IMR-90 (cell line): ENCODE measurements around the gene MVP. TPM values are rescaled to one million over a fixed set of nuclear protein-coding genes. Genes with fewer than 3 reads are reported as not detected.

Source experiments
- ATAC-seq: fragments of 200-7000 bp; cut with Tn5 transposase; 2 replicates; pipeline ENCODE4 v1.9.1; 2020; ENCODE audit warnings: low read depth, mild to moderate bottlenecking, moderate library complexity
- BruUV-seq: library from RNA; stranded (reverse); fragments of 400-500 nt; replicated peaks from 2 replicates; lab custom pipeline; 2021; lab: Mats Ljungman, UMichigan
- CTCF ChIA-PET: fragments of 300-600 bp; formaldehyde crosslinking; extraction: SDS; loops from one replicate; lab custom pipeline; 2021; ENCODE audit warnings: antibody characterized with exemption; lab: Yijun Ruan, JAX
- POLR2A ChIA-PET: fragments of 300-600 bp; sonication (Branson Sonifier 250); formaldehyde crosslinking; loops from one replicate; lab custom pipeline; 2022; ENCODE audit warnings: antibody characterized with exemption; ENCODE audit not compliant: unreplicated experiment; lab: Charles Lee
- DNase-seq: peaks from one replicate; pipeline ENCODE4 v3.0.0; 2013
- H2AFZ ChIP-seq: replicated peaks from 2 replicates; pipeline ENCODE3; 2013; ENCODE audit warnings: low read length, mild to moderate bottlenecking; ENCODE audit not compliant: poor library complexity
- H2AK5ac ChIP-seq: 2 replicates; pipeline ENCODE4 v1.6.1; 2013; ENCODE audit warnings: low read depth, low read length, inconsistent platforms
- H2AK9ac ChIP-seq: replicated peaks from 2 replicates; pipeline ENCODE3; 2013; ENCODE audit warnings: mild to moderate bottlenecking, low read depth, low read length, moderate library complexity; ENCODE audit not compliant: poor library complexity
- H2BK120ac ChIP-seq: 2 replicates; pipeline ENCODE4 v1.6.1; 2013; ENCODE audit warnings: low read depth, low read length, inconsistent platforms
- H2BK15ac ChIP-seq: 3 replicates; pipeline ENCODE4 v1.6.1; 2013; ENCODE audit warnings: low read depth, low read length, inconsistent platforms
- H2BK20ac ChIP-seq: 2 replicates; pipeline ENCODE4 v1.6.1; 2013; ENCODE audit warnings: low read depth, mild to moderate bottlenecking, inconsistent platforms, low read length, moderate library complexity
- H2BK5ac ChIP-seq: 2 replicates; pipeline ENCODE4 v1.6.1; 2013; ENCODE audit warnings: mild to moderate bottlenecking, low read depth, low read length, inconsistent platforms; ENCODE audit not compliant: poor library complexity, severe bottlenecking
- H3K14ac ChIP-seq: replicated peaks from 2 replicates; pipeline ENCODE4 v1.6.1; 2013; ENCODE audit warnings: low read depth, low read length, inconsistent platforms
- H3K18ac ChIP-seq: 2 replicates; pipeline ENCODE4 v1.6.1; 2013; ENCODE audit warnings: low read depth, low read length, control low read depth
- H3K23ac ChIP-seq: 2 replicates; pipeline ENCODE4 v1.6.1; 2013; ENCODE audit warnings: low read depth, low read length, inconsistent platforms
- H3K27ac ChIP-seq: 2 replicates; pipeline ENCODE4 v1.5.1; 2013; ENCODE audit warnings: mild to moderate bottlenecking, control low read depth, low read length; ENCODE audit not compliant: insufficient read depth
- H3K27me3 ChIP-seq: 2 replicates; pipeline ENCODE4 v1.6.1; 2013; ENCODE audit warnings: low read length; ENCODE audit not compliant: control insufficient read depth, insufficient read depth
- H3K36me3 ChIP-seq: 2 replicates; pipeline ENCODE4 v1.6.1; 2013; ENCODE audit warnings: low read length, mixed read lengths; ENCODE audit not compliant: control insufficient read depth, insufficient read depth
- H3K4ac ChIP-seq: 2 replicates; pipeline ENCODE4 v1.6.1; 2013; ENCODE audit warnings: low read depth, low read length, inconsistent platforms
- H3K4me1 ChIP-seq: 2 replicates; pipeline ENCODE4 v1.6.1; 2013; ENCODE audit warnings: low read length, mixed read lengths; ENCODE audit not compliant: control insufficient read depth, insufficient read depth
- H3K4me2 ChIP-seq: 2 replicates; pipeline ENCODE4 v1.6.1; 2013; ENCODE audit warnings: low read depth, mild to moderate bottlenecking, control low read depth, low read length, moderate library complexity
- H3K4me3 ChIP-seq: 2 replicates; pipeline ENCODE4 v1.5.1; 2013; ENCODE audit warnings: low read depth, mild to moderate bottlenecking, control low read depth, low read length, moderate library complexity; ENCODE audit not compliant: insufficient read depth
- H3K56ac ChIP-seq: 2 replicates; pipeline ENCODE4 v1.6.1; 2013; ENCODE audit warnings: low read length, inconsistent platforms; ENCODE audit not compliant: insufficient read depth; ENCODE audit errors: extremely low read depth
- H3K79me1 ChIP-seq, 2 experiments: 2 replicates each; pipeline ENCODE4 v1.6.1; 2013; ENCODE audit warnings: low read length in 2 of 2, inconsistent platforms in 1 of 2, low read depth in 1 of 2
- H3K9ac ChIP-seq: 2 replicates; pipeline ENCODE4 v1.6.1; 2013; ENCODE audit warnings: low read depth, low read length, control low read depth
- H3K9me1 ChIP-seq: 2 replicates; pipeline ENCODE4 v1.6.1; 2013; ENCODE audit warnings: low read length, inconsistent platforms; ENCODE audit not compliant: insufficient read depth
- H3K9me3 ChIP-seq: 2 replicates; pipeline ENCODE4 v1.6.1; 2013; ENCODE audit warnings: low read length; ENCODE audit not compliant: control insufficient read depth, insufficient read depth
- H4K20me1 ChIP-seq: 2 replicates; pipeline ENCODE4 v1.6.1; 2013; ENCODE audit warnings: low read length, inconsistent platforms; ENCODE audit not compliant: insufficient read depth
- H4K5ac ChIP-seq: 2 replicates; pipeline ENCODE4 v1.6.1; 2013; ENCODE audit warnings: mild to moderate bottlenecking, low read depth, low read length, control low read depth
- H4K8ac ChIP-seq, 2 experiments: 2 replicates each; pipeline ENCODE4 v1.6.1; 2013; ENCODE audit warnings: low read depth in 2 of 2, low read length in 2 of 2, control low read depth in 1 of 2, inconsistent platforms in 1 of 2
- H4K91ac ChIP-seq: 2 replicates; pipeline ENCODE4 v1.6.1; 2013; ENCODE audit warnings: low read depth, low read length, inconsistent platforms; ENCODE audit not compliant: insufficient read depth
- CEBPB ChIP-seq: IDR thresholded peaks from 2 replicates; pipeline ENCODE4 v1.6.1; 2012; ENCODE audit warnings: low read depth, low read length, improper control_type of control experiment
- MAZ ChIP-seq: IDR thresholded peaks from 2 replicates; pipeline ENCODE4 v1.6.1; 2012; ENCODE audit warnings: low read depth, mild to moderate bottlenecking, low read length, improper control_type of control experiment, moderate library complexity, borderline replicate concordance
- WGBS, 2 experiments: methylation state at CpG; one replicate each; pipeline versions ENCODE4 v1.1.5 to v1.1.7; 2013; ENCODE audit warnings: missing lambda C conversion rate in 2 of 2; ENCODE audit not compliant: insufficient read length in 1 of 2; ENCODE audit errors: extremely low coverage in 2 of 2; 5-methylcytosine and 5-hydroxymethylcytosine counted together
- dilution Hi-C: fragments of 300-500 bp; cut with HindIII; formaldehyde crosslinking; loops from one replicate; pipeline ENCODE4 v1.14.3; 2018; ENCODE audit warnings: low sequenced_read_pairs; ENCODE audit not compliant: unreplicated experiment
- in situ Hi-C: fragments of 300-500 bp; cut with MboI; formaldehyde crosslinking; loops from 3 replicates; pipeline ENCODE4 v1.14.3; 2019; ENCODE audit warnings: low sequenced_read_pairs, inconsistent platforms, mixed read lengths
- intact Hi-C: fragments of 100-400 bp; cut with micrococcal nuclease; formaldehyde crosslinking; loops from 2 replicates; pipeline ENCODE4 v1.10.0; 2022
- polyA plus RNA-seq, 3 experiments: library from polyadenylated mRNA; depleted of rRNA; stranded (reverse); fragments of >200 nt; gene quantifications; 2 replicates each; pipeline ENCODE4 v1.2.3, GENCODE V29; 2012; ENCODE audit warnings: low replicate concordance in 1 of 3
- total RNA-seq: library from RNA; depleted of rRNA; stranded (reverse); fragments of >200 nt; gene quantifications from 2 replicates; pipeline ENCODE4 v1.2.3, GENCODE V29; 2012
- TF ChIP-seq, protein P1 (sequence below): conservative IDR thresholded peaks from 2 replicates; pipeline ENCODE4 v1.5.1; 2012; ENCODE audit warnings: mild to moderate bottlenecking, low read depth, low read length, improper control_type of control experiment

MVP gene
- total and polyA plus RNA-seq, 2 of the 4 experiments (the other 2 are of a cell fraction) = 204 to 319 TPM

DNA sequence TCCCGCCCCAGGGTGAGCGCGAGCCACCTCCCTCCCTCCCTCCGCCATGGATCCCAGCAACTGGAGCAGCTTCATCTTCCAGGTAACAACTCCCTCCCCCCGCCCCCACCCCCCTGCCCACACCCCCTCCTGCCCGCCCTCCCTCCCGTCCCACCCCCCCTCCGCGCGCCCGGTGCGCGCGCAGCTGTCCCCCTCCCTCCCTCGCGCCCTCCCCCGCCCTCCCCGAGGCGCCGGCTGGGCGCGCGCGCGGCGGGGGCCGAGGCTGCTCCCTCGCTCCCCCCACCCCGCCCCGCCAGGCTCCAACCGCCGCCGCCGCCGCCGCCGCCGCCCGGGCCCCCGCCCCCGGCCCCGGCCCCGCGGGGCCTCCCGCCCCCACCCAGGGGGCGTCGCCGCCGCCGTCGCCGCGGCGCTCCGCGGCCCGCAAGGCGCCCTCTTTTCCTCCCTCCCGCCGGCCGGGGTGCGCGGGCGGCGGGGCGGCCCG, 14.1 kb upstream of the MVP start, which contains the start of gene MAZ:
Gene MAZ, plus strand, starts transcription at position 431 of the 481 bp plus-strand sequence. CDS start 173 bp downstream, outside the sequence.
- Histone ChIP-seq H2BK120ac (peak within 1 kb of the TSS; percentile 75), H3K79me1 (peaks cover 4 to 35% of the 10 kb centered on the region in 2 experiments; a peak in 3 of 4 replicates), H4K20me1 (peaks cover 24% of the 10 kb centered on the region), H4K8ac (peak within 1 kb of the TSS; percentile 82 to 97; a peak in 2 of 4 replicates), H3K9ac (peak within 1 kb of the TSS; percentile 86), H3K4me2 (peak within 1 kb of the TSS; percentile 71), H2BK5ac (peak within 1 kb of the TSS; percentile 96), H3K36me3 (peaks cover 21% of the 10 kb centered on the region), H3K27ac (peak within 1 kb of the TSS; percentile 96), H3K9me3 (no peaks in the 10 kb centered on the region), H2BK15ac (no peak within 1 kb of the TSS; the same call in 2 of the 3 replicates), H3K4me1 (peaks cover 20% of the 10 kb centered on the region), H3K4ac (peak within 1 kb of the TSS; percentile 91), H3K4me3 (peak within 1 kb of the TSS; percentile 79), H4K5ac (peak within 1 kb of the TSS; percentile 74), H3K9me1 (0 out of 2 replicates have a peak, but pooled peaks cover 3% of the 10 kb centered on the region), H2AFZ (peak within 1 kb of the TSS; percentile 89), H3K27me3 (no peaks in the 10 kb centered on the region), H2AK9ac (peak within 1 kb of the TSS; percentile 99), H3K14ac (peak within 1 kb of the TSS; percentile 79), H3K23ac (peak within 1 kb of the TSS; percentile 96; the same call in 1 of the 2 replicates), H4K91ac (peak within 1 kb of the TSS; percentile 88), H2BK20ac (no peak within 1 kb of the TSS), H2AK5ac (peak within 1 kb of the TSS; percentile 89), H3K18ac (peak within 1 kb of the TSS; percentile 40; the same call in 1 of the 2 replicates), H3K56ac (peak within 1 kb of the TSS; percentile 73)
- DNase-seq (peak; percentile 91), ATAC-seq (peak; percentile 21)
- in situ Hi-C loops (no loop called here), intact Hi-C loops (no loop called here), dilution Hi-C loops (no loop called here)
- CTCF ChIA-PET = no interaction called here
- POLR2A ChIA-PET = interaction anchor here (1.1 kb wide), 1 partner anchor 9 kb away, joined by 5 read pairs; no protein-coding TSS in a partner anchor
- no CpG with 5 or more reads among the region's 67 CpGs for WGBS, 2 experiments
- BruUV-seq = no TSS peak
- TF ChIP-seq CEBPB (no peak), MAZ (peak; percentile 87; the same call in 1 of the 2 replicates)
- TF ChIP-seq, protein P1, sequence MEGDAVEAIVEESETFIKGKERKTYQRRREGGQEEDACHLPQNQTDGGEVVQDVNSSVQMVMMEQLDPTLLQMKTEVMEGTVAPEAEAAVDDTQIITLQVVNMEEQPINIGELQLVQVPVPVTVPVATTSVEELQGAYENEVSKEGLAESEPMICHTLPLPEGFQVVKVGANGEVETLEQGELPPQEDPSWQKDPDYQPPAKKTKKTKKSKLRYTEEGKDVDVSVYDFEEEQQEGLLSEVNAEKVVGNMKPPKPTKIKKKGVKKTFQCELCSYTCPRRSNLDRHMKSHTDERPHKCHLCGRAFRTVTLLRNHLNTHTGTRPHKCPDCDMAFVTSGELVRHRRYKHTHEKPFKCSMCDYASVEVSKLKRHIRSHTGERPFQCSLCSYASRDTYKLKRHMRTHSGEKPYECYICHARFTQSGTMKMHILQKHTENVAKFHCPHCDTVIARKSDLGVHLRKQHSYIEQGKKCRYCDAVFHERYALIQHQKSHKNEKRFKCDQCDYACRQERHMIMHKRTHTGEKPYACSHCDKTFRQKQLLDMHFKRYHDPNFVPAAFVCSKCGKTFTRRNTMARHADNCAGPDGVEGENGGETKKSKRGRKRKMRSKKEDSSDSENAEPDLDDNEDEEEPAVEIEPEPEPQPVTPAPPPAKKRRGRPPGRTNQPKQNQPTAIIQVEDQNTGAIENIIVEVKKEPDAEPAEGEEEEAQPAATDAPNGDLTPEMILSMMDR = no peak
